GM23338 (cell line): ENCODE results near the gene UBAC2. TPM values are rescaled to one million over a fixed set of nuclear protein-coding genes. Genes with fewer than 3 reads are reported as not detected.

ENCODE experiments used
- ATAC-seq: fragments of 200-7000 bp; cut with Tn5 transposase; 3 replicates; pipeline ENCODE4 v1.9.1; 2020
- DNase-seq: peaks from one replicate; pipeline ENCODE4 v3.0.0-alpha.2; 2015; ENCODE audit warnings: low spot score
- H2AFZ ChIP-seq: fragments of 200-600 bp; sonication (generic); 2 replicates; pipeline ENCODE4 v1.8.0; 2016; ENCODE audit warnings: antibody characterized with exemption, mild to moderate bottlenecking, moderate library complexity
- H3F3A ChIP-seq: fragments of 200-600 bp; sonication (generic); replicated peaks from 2 replicates; pipeline ENCODE4 v1.8.0; 2017; ENCODE audit warnings: antibody characterized with exemption, mixed run types, low read depth
- H3K27ac ChIP-seq: fragments of 200-600 bp; sonication (generic); 2 replicates; pipeline ENCODE4 v1.6.1; 2016; ENCODE audit warnings: low read depth
- H3K27me3 ChIP-seq: fragments of 200-600 bp; sonication (generic); 2 replicates; pipeline ENCODE4 v1.8.0; 2016; ENCODE audit warnings: mild to moderate bottlenecking, mixed run types, moderate library complexity; ENCODE audit not compliant: insufficient read depth
- H3K36me3 ChIP-seq: fragments of 200-600 bp; sonication (generic); 2 replicates; pipeline ENCODE4 v1.8.0; 2016; ENCODE audit warnings: mild to moderate bottlenecking; ENCODE audit not compliant: insufficient read depth
- H3K4me1 ChIP-seq: fragments of 200-600 bp; sonication (generic); 2 replicates; pipeline ENCODE4 v1.8.0; 2016; ENCODE audit warnings: mild to moderate bottlenecking, moderate library complexity; ENCODE audit not compliant: insufficient read depth
- H3K4me2 ChIP-seq: fragments of 200-600 bp; sonication (generic); 2 replicates; pipeline ENCODE4 v1.7.1; 2017; ENCODE audit warnings: mixed run types
- H3K4me3 ChIP-seq: fragments of 200-600 bp; sonication (generic); 2 replicates; pipeline ENCODE4 v1.6.1; 2016; ENCODE audit warnings: mixed run types
- H3K79me2 ChIP-seq: fragments of 200-600 bp; sonication (generic); replicated peaks from 2 replicates; pipeline ENCODE4 v1.8.0; 2017; ENCODE audit warnings: mild to moderate bottlenecking; ENCODE audit not compliant: insufficient read depth
- H3K9me2 ChIP-seq: fragments of 200-600 bp; sonication (generic); 2 replicates; pipeline ENCODE4 v1.8.0; 2017; ENCODE audit not compliant: insufficient read depth
- H4K20me1 ChIP-seq: fragments of 200-600 bp; sonication (generic); replicated peaks from 2 replicates; pipeline ENCODE4 v1.8.0; 2017; ENCODE audit warnings: mild to moderate bottlenecking; ENCODE audit not compliant: insufficient read depth
- H3K27ac Mint-ChIP-seq: 2 replicates; pipeline ENCODE4 v1.8.0; 2020; ENCODE audit warnings: inconsistent platforms, mild to moderate bottlenecking, moderate library complexity, mixed read lengths
- H3K27me3 Mint-ChIP-seq: 3 replicates; pipeline ENCODE4 v1.8.0; 2022; ENCODE audit warnings: low read depth, mild to moderate bottlenecking, moderate library complexity, mixed read lengths, inconsistent platforms; ENCODE audit not compliant: insufficient read depth, poor library complexity
- H3K36me3 Mint-ChIP-seq: 3 replicates; pipeline ENCODE4 v1.8.0; 2021; ENCODE audit warnings: low read depth, mild to moderate bottlenecking, inconsistent platforms, moderate library complexity, mixed read lengths
- H3K4me1 Mint-ChIP-seq: 3 replicates; pipeline ENCODE4 v1.8.0; 2020; ENCODE audit warnings: mild to moderate bottlenecking, inconsistent platforms, mixed read lengths
- H3K4me3 Mint-ChIP-seq: 3 replicates; pipeline ENCODE4 v1.8.0; 2021; ENCODE audit warnings: moderate library complexity, mild to moderate bottlenecking, inconsistent platforms, mixed read lengths
- H3K9me3 Mint-ChIP-seq: 3 replicates; pipeline ENCODE4 v1.8.0; 2020; ENCODE audit warnings: moderate library complexity, mild to moderate bottlenecking, inconsistent platforms, mixed read lengths
- POLR2AphosphoS5 ChIP-seq: IDR thresholded peaks from 2 replicates; pipeline ENCODE4 v1.6.1; 2016; ENCODE audit warnings: antibody characterized with exemption, low read depth
- ZNF114 ChIP-seq: fragments of 250-450 bp; sonication (Bioruptor Pico); IDR thresholded peaks from 2 replicates; pipeline ENCODE4 v1.5.0; 2020; ENCODE audit warnings: mild to moderate bottlenecking, moderate library complexity
- polyA plus RNA-seq: library from polyadenylated mRNA; unstranded; fragments of >200 nt; fragmentation: Nextera tagmentation; extraction: Ambion mirVana; gene quantifications from 2 replicates; pipeline ENCODE4 v1.2.1, GENCODE V29; 2016
- total RNA-seq: library from RNA; depleted of rRNA; stranded (reverse); fragments of >200 nt; shearing (Covaris generic); gene quantifications from 2 replicates; pipeline ENCODE4 v1.2.3, GENCODE V29; 2014
- TF ChIP-seq, protein P1 (sequence below): fragments of 250-450 bp; sonication (Bioruptor Pico); IDR thresholded peaks from 2 replicates; pipeline ENCODE4 v1.5.0; 2020; ENCODE audit warnings: mild to moderate bottlenecking, moderate library complexity
- TF ChIP-seq, protein P2 (sequence below), 2 experiments: fragments of 200-600 bp in 1 of 2; sonication (generic) in 1 of 2; conservative IDR thresholded peaks; 2 replicates each; pipeline versions ENCODE4 v1.5.1 to v1.6.1; 2016 to 2017; ENCODE audit warnings: antibody characterized with exemption in 2 of 2, low read depth in 2 of 2, mild to moderate bottlenecking in 2 of 2, moderate library complexity in 1 of 2

UBAC2 gene
- total and polyA plus RNA-seq, 2 experiments from 2014 or later, result 37.9 to 76.9 TPM

DNA sequence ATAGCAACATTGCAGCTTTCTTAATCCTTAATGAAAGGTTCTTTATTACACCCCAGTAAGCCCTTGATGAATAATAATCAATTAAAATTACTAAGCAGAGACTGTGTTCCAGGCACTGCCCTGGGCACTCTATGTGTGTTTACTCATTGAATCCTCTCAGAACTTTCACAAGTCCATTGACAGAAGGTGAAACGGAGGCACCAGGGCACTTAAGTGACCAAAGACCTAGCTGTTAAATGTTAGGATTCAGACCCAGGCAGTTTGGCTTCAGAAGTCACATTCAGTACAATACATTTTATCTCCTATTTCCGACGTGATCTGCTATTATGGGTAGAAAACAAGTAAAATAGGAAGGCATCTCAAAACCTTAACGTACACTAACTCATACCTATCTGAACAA lies 103.9 kb downstream of the UBAC2 start:
- peaks cover 17% of the 10 kb centered on the region for H4K20me1 ChIP-seq
- Mint-ChIP-seq H3K36me3 (peaks cover 8% of the 10 kb centered on the region; the same call in 1 of the 3 replicates), H3K27ac (no peak overlapping the region), H3K4me3 (no peak overlapping the region), H3K4me1 (peaks cover 9% of the 10 kb centered on the region; the same call in 2 of the 3 replicates), H3K9me3 (no peaks in the 10 kb centered on the region), H3K27me3 (no peaks in the 10 kb centered on the region)
- no peak overlapping the region for H2AFZ ChIP-seq
- H3K4me3 ChIP-seq, result no peak overlapping the region
- H3K4me2 ChIP-seq, result no peak overlapping the region
- H3K27me3 ChIP-seq, result no peaks in the 10 kb centered on the region
- ATAC-seq (no peak), DNase-seq (no peak)
- no peaks in the 10 kb centered on the region for H3F3A ChIP-seq
- no peaks in the 10 kb centered on the region for H3K36me3 ChIP-seq
- no peaks in the 10 kb centered on the region for H3K4me1 ChIP-seq
- no peaks in the 10 kb centered on the region for H3K9me2 ChIP-seq
- TF ChIP-seq, protein P1, sequence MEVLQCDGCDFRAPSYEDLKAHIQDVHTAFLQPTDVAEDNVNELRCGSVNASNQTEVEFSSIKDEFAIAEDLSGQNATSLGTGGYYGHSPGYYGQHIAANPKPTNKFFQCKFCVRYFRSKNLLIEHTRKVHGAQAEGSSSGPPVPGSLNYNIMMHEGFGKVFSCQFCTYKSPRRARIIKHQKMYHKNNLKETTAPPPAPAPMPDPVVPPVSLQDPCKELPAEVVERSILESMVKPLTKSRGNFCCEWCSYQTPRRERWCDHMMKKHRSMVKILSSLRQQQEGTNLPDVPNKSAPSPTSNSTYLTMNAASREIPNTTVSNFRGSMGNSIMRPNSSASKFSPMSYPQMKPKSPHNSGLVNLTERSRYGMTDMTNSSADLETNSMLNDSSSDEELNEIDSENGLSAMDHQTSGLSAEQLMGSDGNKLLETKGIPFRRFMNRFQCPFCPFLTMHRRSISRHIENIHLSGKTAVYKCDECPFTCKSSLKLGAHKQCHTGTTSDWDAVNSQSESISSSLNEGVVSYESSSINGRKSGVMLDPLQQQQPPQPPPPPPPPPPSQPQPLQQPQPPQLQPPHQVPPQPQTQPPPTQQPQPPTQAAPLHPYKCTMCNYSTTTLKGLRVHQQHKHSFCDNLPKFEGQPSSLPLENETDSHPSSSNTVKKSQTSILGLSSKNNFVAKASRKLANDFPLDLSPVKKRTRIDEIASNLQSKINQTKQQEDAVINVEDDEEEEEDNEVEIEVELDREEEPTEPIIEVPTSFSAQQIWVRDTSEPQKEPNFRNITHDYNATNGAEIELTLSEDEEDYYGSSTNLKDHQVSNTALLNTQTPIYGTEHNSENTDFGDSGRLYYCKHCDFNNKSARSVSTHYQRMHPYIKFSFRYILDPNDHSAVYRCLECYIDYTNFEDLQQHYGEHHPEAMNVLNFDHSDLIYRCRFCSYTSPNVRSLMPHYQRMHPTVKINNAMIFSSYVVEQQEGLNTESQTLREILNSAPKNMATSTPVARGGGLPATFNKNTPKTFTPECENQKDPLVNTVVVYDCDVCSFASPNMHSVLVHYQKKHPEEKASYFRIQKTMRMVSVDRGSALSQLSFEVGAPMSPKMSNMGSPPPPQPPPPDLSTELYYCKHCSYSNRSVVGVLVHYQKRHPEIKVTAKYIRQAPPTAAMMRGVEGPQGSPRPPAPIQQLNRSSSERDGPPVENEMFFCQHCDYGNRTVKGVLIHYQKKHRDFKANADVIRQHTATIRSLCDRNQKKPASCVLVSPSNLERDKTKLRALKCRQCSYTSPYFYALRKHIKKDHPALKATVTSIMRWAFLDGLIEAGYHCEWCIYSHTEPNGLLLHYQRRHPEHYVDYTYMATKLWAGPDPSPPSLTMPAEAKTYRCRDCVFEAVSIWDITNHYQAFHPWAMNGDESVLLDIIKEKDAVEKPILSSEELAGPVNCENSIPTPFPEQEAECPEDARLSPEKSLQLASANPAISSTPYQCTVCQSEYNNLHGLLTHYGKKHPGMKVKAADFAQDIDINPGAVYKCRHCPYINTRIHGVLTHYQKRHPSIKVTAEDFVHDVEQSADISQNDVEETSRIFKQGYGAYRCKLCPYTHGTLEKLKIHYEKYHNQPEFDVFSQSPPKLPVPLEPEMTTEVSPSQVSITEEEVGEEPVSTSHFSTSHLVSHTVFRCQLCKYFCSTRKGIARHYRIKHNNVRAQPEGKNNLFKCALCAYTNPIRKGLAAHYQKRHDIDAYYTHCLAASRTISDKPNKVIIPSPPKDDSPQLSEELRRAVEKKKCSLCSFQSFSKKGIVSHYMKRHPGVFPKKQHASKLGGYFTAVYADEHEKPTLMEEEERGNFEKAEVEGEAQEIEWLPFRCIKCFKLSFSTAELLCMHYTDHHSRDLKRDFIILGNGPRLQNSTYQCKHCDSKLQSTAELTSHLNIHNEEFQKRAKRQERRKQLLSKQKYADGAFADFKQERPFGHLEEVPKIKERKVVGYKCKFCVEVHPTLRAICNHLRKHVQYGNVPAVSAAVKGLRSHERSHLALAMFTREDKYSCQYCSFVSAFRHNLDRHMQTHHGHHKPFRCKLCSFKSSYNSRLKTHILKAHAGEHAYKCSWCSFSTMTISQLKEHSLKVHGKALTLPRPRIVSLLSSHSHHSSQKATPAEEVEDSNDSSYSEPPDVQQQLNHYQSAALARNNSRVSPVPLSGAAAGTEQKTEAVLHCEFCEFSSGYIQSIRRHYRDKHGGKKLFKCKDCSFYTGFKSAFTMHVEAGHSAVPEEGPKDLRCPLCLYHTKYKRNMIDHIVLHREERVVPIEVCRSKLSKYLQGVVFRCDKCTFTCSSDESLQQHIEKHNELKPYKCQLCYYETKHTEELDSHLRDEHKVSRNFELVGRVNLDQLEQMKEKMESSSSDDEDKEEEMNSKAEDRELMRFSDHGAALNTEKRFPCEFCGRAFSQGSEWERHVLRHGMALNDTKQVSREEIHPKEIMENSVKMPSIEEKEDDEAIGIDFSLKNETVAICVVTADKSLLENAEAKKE (CRISPR knock-in tag), result no peak
- TF ChIP-seq, protein P2, sequence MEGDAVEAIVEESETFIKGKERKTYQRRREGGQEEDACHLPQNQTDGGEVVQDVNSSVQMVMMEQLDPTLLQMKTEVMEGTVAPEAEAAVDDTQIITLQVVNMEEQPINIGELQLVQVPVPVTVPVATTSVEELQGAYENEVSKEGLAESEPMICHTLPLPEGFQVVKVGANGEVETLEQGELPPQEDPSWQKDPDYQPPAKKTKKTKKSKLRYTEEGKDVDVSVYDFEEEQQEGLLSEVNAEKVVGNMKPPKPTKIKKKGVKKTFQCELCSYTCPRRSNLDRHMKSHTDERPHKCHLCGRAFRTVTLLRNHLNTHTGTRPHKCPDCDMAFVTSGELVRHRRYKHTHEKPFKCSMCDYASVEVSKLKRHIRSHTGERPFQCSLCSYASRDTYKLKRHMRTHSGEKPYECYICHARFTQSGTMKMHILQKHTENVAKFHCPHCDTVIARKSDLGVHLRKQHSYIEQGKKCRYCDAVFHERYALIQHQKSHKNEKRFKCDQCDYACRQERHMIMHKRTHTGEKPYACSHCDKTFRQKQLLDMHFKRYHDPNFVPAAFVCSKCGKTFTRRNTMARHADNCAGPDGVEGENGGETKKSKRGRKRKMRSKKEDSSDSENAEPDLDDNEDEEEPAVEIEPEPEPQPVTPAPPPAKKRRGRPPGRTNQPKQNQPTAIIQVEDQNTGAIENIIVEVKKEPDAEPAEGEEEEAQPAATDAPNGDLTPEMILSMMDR (conservative IDR thresholded peaks at IDR 0.05; ENCODE audit: low read depth in 2 of 2), result no peak
- TF ChIP-seq ZNF114 (CRISPR knock-in tag), result no peak
- no peak for TF ChIP-seq POLR2AphosphoS5
- H3K27ac ChIP-seq, result peak overlapping the region; percentile 20; the same call in 1 of the 2 replicates
- no peaks in the 10 kb centered on the region; the same call in 1 of the 2 replicates for H3K79me2 ChIP-seq
